Adrenal gland (tissue), 5 donors: ENCODE data around the gene SGSH.

Experiments
- CTCF ChIP-seq, 6 experiments: fragments of 450-650 bp in 4 of 6; fragments of 200-600 bp in 2 of 6; sonication (generic) in 1 of 6; IDR thresholded peaks; 1 replicate in 5 of 6; 2 replicates in 1 of 6; pipeline versions ENCODE4 v1.5.1 to v1.8.0; 2016 to 2021; ENCODE audit warnings: antibody characterized with exemption in 6 of 6, mild to moderate bottlenecking in 2 of 6, moderate library complexity in 1 of 6
- POLR2A ChIP-seq, 2 donors: fragments of 450-650 bp; IDR thresholded peaks; one replicate each; pipeline ENCODE4 v1.6.1; 2017; ENCODE audit warnings: antibody characterized with exemption in 2 of 2, mild to moderate bottlenecking in 2 of 2, moderate library complexity in 1 of 2
- donor health status: DM: no; HTN: no; CAD: no.

- TF ChIP-seq CTCF (IDR thresholded peaks at IDR 0.05), result no peak
- TF ChIP-seq POLR2A (IDR thresholded peaks at IDR 0.05), result no peak
These were observed 3.4 kb downstream of the SGSH start for GRCh38 chr17:80216473-80217456.
